Measurements from ENCODE around the gene OR2Y1.
"Not testable (repeated sequence)": the region's sequence is repeated elsewhere in the genome, so short reads cannot be mapped to it uniquely, and the experiment has no call there.

OR2Y1 gene

GRCh38 chr5:180739958-180740357, at the start of gene OR2Y1:
Gene OR2Y1 (minus strand): TSS chr5:180740058. CDS start chr5:180740058, 0 bp downstream.
- DNase-seq = no peak

- DNase-seq = not testable (repeated sequence)
Measured at GRCh38 chr5:180788651-180789410, 49.0 kb upstream of the OR2Y1 start.

GRCh38 chr5:180787711-180788431, 48.0 kb upstream of the OR2Y1 start:
- no peak for DNase-seq

- DNase-seq = no peak
Measured at GRCh38 chr5:180786531-180787398, 46.9 kb upstream of the OR2Y1 start.

GRCh38 chr5:180785794-180786221, 46.0 kb upstream of the OR2Y1 start:
- DNase-seq = no peak

- DNase-seq = no peak
Measured at GRCh38 chr5:180785121-180785781, 45.4 kb upstream of the OR2Y1 start.

- DNase-seq = peak; percentile 41 to 75 (median 62)
Measured at GRCh38 chr5:180784497-180785097, 44.7 kb upstream of the OR2Y1 start.

- DNase-seq = no peak
Measured at GRCh38 chr5:180783340-180784052, 43.6 kb upstream of the OR2Y1 start.

GRCh38 chr5:180782748-180783147, 42.9 kb upstream of the OR2Y1 start:
- no peak for DNase-seq

- not testable (repeated sequence) for DNase-seq
Measured at GRCh38 chr5:180781900-180782326, 42.1 kb upstream of the OR2Y1 start.

- DNase-seq = no peak
Measured at GRCh38 chr5:180779985-180780610, 40.2 kb upstream of the OR2Y1 start.

GRCh38 chr5:180777475-180777874, 37.6 kb upstream of the OR2Y1 start:
- DNase-seq = no peak

GRCh38 chr5:180776376-180776775, 36.5 kb upstream of the OR2Y1 start:
- DNase-seq = no peak

- DNase-seq = no peak
Measured at GRCh38 chr5:180775624-180776023, 35.8 kb upstream of the OR2Y1 start.

- DNase-seq = no peak
Measured at GRCh38 chr5:180771839-180772238, 32.0 kb upstream of the OR2Y1 start.

- no peak for DNase-seq
Measured at GRCh38 chr5:180769821-180770220, 30.0 kb upstream of the OR2Y1 start.

- no peak for DNase-seq
Measured at GRCh38 chr5:180755601-180756000, 15.7 kb upstream of the OR2Y1 start.

- DNase-seq = no peak
Measured at GRCh38 chr5:180744253-180744652, 4.4 kb upstream of the OR2Y1 start.

- no peak for DNase-seq
Measured at GRCh38 chr5:180742727-180743126, 2.9 kb upstream of the OR2Y1 start.

- not testable (repeated sequence) for DNase-seq
Measured at GRCh38 chr5:180740953-180741352, 1.1 kb upstream of the OR2Y1 start.

- DNase-seq = no peak
Measured at GRCh38 chr5:180739271-180739670, 587 bp downstream of the OR2Y1 start.

Data from stimulated activated naive CD4-positive, alpha-beta T cell (primary cell).